ENCODE results near the gene NKD1.
A peak's percentile ranks its signal among the peaks of the same experiment; 100 is the strongest.

DNA sequence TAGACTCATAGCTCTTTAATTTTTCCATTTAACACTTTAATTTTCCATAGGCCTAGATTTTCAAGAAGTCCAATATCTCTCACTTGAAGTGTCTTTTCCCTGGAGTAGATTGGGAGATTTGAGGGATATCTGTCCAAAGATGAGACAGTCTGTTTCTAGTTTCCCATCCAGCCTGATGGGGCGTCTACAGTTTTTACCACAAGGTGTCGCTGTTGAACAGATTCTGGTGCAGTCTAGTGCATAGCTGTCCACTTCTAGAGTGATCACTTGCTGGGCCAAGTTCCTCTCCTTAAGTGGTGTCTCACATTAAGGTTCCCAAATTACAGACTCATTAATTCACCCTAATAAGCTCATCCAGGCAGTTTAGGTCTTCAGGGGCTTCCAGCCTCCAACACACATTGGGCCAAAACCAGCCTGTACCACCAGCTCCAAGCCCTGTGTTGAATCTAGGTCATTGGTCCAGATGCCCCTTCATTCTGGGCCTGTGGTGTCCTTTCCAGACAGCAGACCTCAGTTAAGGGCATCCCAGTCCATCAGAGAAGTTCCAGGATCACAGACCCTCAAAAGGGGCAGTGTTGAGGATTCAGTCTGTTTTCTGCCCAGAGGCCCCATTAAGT is 123.6 kb downstream of the NKD1 start:
- TF ChIP-seq, protein P1, sequence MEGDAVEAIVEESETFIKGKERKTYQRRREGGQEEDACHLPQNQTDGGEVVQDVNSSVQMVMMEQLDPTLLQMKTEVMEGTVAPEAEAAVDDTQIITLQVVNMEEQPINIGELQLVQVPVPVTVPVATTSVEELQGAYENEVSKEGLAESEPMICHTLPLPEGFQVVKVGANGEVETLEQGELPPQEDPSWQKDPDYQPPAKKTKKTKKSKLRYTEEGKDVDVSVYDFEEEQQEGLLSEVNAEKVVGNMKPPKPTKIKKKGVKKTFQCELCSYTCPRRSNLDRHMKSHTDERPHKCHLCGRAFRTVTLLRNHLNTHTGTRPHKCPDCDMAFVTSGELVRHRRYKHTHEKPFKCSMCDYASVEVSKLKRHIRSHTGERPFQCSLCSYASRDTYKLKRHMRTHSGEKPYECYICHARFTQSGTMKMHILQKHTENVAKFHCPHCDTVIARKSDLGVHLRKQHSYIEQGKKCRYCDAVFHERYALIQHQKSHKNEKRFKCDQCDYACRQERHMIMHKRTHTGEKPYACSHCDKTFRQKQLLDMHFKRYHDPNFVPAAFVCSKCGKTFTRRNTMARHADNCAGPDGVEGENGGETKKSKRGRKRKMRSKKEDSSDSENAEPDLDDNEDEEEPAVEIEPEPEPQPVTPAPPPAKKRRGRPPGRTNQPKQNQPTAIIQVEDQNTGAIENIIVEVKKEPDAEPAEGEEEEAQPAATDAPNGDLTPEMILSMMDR (IDR thresholded peaks at IDR 0.05) = peak; percentile 15 to 50 (median 39)
- no peak for TF ChIP-seq POLR2A (IDR thresholded peaks at IDR 0.05)

Measured in adrenal gland (tissue), 5 donors.